DLD1 (cell line): ENCODE measurements around the gene KATNAL2.

Experiments
- in situ Hi-C: cut with HindIII; loops from 2 replicates; pipeline ENCODE4 v1.10.0; 2017; ENCODE audit warnings: low sequenced_read_pairs

Gene KATNAL2

DNA sequence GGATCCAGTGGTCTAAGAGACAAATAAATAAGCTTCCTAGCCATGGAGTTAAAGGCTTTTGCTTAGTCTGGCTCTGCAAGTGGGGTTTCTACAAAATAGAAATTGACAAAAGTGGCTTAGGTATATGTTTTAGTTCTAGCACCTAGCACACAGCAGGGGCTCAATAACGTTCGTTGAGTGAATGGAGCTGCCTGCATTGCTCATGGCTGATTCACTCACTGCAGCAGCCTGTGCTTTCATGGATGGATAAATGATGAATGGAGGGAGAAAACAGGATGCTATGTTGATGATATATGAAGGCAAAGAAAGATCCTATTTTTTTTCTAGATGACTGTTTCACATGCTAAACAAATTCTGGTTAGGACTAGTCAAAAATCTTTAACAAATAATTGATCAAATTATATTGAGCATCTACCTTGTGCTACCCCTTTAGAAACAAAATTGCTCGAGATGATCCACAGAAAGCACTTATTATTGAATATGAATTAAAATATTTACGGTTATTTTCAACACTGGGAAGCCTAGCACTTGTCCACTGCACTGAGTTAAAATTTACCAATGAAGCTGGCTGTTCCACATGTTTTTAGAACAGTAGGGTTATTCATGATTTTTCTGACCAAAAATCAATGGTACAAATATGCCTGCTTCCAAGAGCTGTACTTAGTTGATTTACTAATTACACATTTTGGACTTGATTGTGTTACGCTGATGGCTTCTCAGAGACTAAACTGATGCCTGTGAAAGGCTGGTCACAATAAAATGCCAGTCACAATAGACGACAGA lies 193.3 kb downstream of the KATNAL2 start:
- in situ Hi-C loops: no loop called here

DNA sequence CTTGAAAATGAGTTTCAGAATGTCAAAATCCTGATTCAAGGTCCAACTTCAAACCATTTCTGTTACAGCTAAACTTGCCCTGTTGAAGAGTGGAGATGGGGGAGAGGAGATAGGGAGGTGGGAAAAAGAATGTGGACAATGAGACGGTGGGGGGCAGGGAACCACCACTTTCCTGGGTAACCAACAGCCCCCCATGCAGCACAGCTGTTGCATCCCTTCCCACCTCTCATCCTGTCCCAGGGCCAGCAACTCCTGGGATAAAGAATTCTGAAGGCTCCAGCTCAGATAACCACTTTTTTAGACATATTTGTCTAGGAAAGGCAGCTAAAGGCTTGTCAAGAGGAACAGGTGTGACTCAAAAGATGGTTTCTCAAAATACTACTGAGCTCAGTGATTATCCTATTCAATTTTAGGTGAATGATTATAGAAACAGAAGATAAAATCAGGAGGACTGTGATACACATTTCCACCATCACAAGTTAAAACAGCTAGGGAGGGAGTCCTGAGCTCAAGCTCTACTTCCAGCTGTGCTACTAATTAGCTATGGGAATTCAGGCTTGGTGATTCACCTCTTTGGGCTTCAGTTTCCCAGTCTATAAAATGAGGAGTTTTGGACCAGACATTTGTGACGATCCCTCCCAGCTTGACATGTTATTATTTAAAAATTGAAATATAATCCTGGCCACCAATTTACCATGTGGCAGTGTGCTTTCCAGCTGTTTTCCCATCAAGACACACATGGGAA lies 196.6 kb downstream of the KATNAL2 start:
- in situ Hi-C loops: no loop called here

DNA sequence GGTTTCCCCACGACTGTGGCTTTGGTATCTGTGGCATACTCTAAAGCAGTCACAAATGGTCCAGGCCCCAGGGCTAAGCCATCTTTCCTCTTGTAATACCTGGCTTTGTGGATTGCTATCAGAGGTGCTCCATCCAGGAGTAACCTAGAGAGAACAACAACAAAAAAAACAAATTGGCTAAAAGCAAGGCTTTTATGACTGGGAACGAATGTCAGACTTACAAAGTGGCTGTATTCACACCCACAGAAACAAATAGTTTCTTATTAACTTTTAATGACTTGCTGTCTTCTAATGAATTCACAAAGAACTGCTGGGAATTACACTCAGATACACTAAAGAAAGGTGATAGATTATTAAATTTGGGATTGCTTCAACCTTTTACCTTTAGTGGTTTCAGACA lies 197.8 kb downstream of the KATNAL2 start:
- in situ Hi-C loops: no loop called here

DNA sequence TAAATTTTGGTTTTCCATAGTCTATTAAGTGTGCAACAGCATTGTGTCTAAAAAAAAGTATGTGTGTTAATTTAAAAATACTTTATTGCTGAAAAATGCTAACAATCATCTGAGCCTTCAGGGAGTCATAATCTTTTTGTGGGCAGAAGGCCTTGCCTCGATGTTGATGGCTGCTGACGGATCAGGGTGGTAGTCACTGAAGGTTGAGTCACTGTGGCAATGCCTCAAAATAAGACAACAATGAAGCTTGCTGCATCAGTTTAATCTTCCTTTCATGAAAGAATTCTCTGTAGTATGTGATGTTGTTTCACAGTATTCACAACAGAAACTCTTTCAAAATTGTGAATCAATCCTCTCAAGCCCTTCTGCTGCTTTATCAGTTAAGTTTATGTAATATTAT lies 201.6 kb downstream of the KATNAL2 start:
- in situ Hi-C loops: no loop called here

DNA sequence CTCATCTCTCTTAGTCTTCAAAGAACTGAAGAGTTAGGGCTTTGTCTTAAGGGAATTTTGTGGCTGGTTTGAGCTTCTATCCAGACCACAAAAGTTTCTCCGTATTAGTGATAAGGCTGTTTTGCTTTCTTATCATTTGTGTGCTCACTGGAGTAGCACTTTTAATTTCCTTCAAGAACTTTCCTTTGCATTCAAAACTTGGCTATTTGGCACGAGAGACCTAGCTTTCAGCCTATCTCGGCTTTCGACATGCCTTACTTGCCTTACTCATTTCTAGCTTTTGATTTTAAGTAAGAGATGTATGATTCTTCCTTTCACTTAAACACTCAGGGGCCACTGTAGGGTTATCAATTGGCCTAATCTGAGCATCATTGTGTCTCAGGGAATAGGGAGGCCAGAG lies 203.0 kb downstream of the KATNAL2 start:
- in situ Hi-C loops: no loop called here

DNA sequence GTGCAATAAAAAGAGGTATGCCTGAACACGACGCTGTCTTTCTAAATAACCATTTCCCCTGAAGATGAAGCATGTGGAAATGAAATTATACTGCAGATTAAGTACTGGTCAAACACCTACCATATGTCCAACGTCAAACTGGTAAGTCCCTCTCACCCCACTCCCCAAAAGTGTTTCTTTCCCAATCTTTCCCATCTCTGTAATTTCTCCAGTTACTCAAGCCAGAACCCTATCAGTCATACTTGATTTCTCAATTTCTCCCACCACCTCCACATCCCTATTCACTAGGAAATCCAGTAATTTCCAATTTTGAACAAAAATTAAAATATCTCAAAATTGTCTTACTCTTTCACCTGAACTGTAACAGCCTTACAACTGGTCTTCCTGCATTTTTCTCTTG lies 203.7 kb downstream of the KATNAL2 start:
- in situ Hi-C loops: no loop called here

DNA sequence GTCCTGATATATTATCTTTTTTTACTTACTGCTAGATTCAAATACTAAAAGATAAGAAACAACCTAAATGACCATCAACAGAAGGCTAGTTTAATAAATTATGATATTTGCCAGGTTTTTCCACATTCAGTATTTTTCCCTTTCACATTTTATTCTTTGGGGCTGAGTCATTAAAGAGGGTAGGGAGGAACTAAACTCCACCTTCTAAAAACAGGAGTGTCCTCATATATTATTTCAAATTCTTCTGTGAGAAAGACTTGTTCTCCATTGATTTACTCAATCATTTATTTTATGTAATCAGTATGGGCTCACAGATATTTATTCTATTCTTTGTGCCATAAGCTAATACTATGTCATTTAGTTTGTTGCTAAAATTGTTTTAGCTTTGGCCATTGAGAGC lies 223.9 kb downstream of the KATNAL2 start:
- in situ Hi-C loops: no loop called here

DNA sequence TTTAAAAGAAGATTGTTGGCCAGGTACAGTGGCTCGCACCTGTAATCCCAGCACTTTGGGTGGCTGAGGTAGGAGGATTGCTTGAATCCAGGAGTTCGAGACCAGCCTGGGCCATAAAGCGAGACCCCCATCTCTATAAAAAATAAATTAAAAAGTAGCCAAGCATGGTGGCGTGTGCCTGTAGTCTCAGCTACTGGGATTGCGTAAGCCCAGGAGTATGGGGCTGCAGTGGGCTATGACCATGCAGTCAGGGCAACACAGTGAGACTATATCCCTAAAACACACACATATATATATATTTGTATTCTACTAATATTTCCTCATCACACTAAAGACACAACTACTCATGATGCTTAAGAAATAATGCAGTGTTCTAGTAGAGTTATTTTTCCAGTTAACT lies 225.8 kb downstream of the KATNAL2 start:
- in situ Hi-C loops: no loop called here

DNA sequence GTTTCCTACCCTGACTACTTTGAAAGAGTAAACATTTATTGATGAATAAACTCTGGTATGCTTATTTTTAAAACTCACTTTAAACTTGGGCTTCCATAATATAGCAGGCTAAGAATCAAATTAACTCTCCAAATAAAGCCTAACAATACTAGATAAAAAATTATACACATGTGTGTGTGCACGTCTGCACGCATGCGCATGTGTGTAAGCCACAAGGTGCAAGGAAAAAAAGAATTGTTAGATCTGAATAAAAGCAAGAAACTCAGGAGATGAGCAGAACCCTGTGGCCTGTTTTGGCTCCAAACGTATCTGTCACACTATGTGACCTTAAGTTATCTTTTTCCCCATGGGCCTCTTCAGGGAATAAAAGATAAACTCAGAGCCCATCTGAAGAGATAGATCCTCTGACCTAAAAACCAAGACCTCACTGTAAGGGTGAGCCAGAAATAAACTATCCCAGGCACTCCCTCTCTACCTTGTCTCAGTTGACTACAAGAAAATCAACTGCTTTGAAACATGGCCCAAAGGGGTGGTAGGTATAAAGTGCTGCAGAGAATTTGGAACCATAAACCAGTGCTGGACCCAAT lies 226.6 kb downstream of the KATNAL2 start:
- in situ Hi-C loops: no loop called here

DNA sequence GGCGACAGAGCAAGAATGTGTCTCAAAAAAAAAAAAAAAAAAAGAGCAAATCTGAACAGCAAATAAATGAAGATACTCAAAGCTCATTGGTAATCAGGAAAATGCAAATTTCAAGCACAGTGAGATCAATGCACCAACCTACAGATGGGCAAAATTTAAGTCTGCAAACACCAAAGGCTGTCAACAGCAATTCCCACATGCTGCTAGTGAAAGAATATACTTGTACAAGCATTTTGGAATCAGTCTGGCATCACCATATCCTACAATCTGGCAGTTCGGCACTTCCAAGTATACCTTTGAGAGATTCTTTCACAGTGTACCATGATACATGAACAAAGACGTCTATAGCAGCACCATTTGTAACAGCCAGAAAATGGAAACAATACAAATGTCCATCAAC lies 228.8 kb downstream of the KATNAL2 start:
- in situ Hi-C loops: no loop called here

DNA sequence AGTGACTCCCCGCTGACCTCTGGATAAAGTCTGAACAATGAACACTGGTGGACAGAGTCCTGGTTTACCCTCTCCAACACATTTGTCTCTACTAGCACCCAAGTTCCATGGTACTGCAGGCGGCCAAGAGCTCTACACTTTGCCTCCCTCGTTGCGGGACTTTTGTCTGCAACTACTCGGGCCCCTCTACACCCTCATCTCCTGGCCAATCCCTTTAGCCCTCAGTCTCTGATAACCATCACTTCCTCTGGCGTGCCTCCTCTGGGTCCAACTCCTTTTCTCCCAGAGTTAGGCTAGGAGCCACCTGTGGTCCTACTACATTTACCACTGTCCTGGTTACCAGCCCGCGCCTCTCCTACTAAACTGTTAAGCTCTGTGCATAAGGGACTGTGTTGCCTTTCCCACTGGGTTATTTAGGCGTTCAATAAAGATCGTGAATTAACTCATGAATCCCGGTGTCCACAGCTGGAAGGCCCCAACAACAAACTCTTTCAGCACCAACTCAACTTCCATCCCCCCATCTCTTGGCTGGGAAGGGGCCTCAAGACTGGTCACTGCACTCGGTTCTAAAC lies 232.1 kb downstream of the KATNAL2 start:
- in situ Hi-C loops: no loop called here

DNA sequence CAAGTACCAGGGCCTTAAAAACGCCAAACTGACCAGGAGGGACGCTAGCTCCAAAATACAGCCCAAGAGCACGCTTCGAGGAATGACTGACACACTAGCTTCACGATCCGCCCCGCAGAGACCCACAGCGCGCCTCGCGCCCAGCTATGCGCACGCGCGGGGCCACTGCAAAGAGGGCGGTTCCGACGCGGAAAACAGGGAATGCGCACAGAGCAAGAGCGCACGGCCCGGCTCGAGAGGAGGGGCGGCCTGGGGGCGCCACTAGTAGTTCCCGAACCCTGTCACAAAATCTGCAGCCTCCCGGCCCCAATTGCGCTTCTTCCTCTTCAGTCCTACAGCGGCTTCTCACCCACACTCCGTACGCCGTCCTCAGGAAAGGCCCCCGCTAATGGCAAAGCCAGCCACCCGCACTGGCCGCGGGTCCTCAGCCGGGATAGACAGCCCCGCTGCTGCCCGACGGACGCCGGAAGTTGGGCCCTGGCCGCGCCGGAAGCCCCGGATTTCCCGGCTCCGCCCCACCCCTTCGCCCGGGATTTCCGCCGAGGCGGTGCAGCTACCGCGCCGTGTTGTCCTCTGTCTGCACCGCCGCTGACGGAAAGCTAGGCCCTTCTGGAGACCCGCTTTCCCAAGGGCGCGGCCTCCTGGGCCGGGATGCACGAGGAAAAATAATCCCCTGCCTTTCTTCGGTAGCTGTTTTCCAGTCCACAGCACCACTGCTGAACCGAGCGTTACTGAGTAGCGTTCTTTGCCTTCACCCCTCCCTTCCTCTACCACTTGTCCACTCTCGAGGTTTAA lies 232.8 kb downstream of the KATNAL2 start, which contains the start of gene HDHD2:
Gene HDHD2, minus strand, starts transcription at position 472 of the 795 bp plus-strand sequence. CDS start 14,061 bp downstream, outside the sequence.
- in situ Hi-C loops: no loop called here

DNA sequence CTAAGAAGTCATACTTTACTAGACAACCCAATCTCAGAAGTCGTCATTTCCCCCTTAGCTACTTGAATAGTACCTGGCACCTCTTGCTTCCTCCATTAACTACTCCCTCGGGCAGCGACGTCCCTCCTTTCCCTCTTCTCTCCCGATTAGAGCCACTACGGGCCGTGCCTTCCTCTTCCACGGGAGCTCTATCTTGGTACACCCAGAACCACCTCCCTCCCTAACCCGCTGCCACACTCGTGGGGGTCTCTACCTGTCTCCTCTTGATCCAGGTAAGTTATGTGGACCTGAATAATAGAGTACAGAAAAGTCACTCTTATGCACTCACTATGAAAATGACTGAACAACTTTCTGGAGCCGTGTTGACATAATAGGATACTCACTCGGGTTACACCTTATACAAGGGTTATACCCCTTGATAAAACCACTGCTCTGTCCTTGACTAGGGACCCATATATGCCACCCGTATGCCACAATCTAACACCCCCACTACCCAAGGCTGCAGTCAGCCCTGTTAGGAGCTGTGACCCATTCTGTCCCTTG lies 233.5 kb downstream of the KATNAL2 start:
- in situ Hi-C loops: no loop called here

DNA sequence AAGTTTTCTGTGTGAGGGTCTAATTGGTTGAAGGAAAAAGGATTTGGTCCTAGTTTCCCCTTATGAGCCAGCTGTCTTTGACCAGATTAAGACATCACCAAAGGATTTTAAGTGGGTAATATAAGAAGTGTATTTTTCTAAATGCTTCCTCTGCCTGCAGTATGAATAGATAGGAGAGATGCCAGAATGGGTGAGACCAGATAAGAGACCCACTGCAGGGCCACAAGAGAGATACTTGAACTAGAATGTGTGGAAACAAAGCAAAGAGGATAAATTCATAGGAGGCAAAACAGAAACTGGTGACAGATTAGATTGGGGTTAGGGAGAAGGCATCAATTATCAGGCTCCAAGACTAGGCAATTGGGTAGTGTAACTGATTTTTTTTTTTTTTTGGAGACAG lies 234.0 kb downstream of the KATNAL2 start:
- in situ Hi-C loops: no loop called here
